SK-N-MC (cell line): Measurements from ENCODE around the gene LRP8.

ENCODE experiments used
- EZH2 ChIP-seq: fragments of 200-600 bp; sonication (generic); IDR thresholded peaks from one replicate; pipeline ENCODE4 v1.6.1; 2017; ENCODE audit warnings: antibody characterized with exemption
- POLR2AphosphoS5 ChIP-seq: IDR thresholded peaks from 2 replicates; pipeline ENCODE4 v1.6.1; 2012; ENCODE audit warnings: mild to moderate bottlenecking, low read depth, low read length, borderline replicate concordance

DNA sequence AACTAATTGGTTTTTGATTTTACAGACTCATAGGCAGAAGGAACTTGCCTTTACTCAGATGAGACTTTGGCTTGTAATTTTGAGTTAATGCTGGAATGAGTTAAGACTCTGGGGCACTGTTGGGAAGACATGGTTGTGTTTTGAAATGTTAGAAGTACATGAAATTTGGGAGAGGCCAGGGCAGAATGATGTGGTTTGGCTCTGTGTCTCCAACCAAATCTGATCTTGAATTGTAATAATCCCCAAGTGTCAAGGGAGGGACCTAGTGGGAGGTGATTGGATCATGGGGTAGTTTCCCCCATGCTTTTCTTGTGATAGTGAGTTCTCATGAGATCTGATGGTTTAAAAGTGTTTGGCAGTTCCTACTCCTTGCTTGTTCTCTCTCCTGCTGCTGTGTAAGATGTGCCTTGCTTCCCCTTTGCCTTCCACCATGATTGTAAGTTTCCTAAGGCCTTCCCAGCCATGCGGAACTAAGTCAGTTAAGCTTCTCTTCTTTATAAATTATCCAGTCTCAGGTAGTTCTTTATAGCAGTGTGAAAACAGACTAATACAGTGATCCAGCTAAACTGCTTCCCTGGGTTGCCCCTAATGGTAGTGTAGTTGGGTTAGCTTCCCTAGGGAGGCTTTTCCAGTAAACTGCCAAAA lies 121.0 kb downstream of the LRP8 start:
- TF ChIP-seq EZH2 (no peak), POLR2AphosphoS5 (no peak)
